Measurements from ENCODE around the gene HS2ST1. TPM values are rescaled to one million over a fixed set of nuclear protein-coding genes. Genes with fewer than 3 reads are reported as not detected.

The HS2ST1 gene
- total and polyA plus RNA-seq, 11 donors = 3.4 to 20.3 (median 13.6) TPM

- Histone ChIP-seq H3K4me3 (no peak overlapping the region), H3K4me1 (peaks cover 0 to 5% (median 0%) of the 10 kb centered on the region in 12 donors), H3K9me3 (no peaks in the 10 kb centered on the region), H3K27me3 (no peaks in the 10 kb centered on the region), H3K27ac (no peak overlapping the region), H3K36me3 (no peaks in the 10 kb centered on the region)
- TF ChIP-seq, protein P1, sequence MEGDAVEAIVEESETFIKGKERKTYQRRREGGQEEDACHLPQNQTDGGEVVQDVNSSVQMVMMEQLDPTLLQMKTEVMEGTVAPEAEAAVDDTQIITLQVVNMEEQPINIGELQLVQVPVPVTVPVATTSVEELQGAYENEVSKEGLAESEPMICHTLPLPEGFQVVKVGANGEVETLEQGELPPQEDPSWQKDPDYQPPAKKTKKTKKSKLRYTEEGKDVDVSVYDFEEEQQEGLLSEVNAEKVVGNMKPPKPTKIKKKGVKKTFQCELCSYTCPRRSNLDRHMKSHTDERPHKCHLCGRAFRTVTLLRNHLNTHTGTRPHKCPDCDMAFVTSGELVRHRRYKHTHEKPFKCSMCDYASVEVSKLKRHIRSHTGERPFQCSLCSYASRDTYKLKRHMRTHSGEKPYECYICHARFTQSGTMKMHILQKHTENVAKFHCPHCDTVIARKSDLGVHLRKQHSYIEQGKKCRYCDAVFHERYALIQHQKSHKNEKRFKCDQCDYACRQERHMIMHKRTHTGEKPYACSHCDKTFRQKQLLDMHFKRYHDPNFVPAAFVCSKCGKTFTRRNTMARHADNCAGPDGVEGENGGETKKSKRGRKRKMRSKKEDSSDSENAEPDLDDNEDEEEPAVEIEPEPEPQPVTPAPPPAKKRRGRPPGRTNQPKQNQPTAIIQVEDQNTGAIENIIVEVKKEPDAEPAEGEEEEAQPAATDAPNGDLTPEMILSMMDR (IDR thresholded peaks at IDR 0.05) = peak; percentile 44 to 76 (median 64)
- TF ChIP-seq POLR2A (IDR thresholded peaks at IDR 0.05) = no peak
- ATAC-seq (peak in 2 of 4 donors; percentile 22 to 45), DNase-seq (no peak)
- intact Hi-C loops (cut with DNase I) = loop anchor here in 8 of 10 donors (1.0 to 5.0 kb wide), 6 partner anchors 112 to 133 kb away; no protein-coding TSS in a partner anchor
- 27 to 40% (median 35%) methylated on average over 2 of the region's 2 CpGs for WGBS, 4 donors
Observed at GRCh38 chr1:86965012-86965826, 50.8 kb downstream of the HS2ST1 start.

DNA sequence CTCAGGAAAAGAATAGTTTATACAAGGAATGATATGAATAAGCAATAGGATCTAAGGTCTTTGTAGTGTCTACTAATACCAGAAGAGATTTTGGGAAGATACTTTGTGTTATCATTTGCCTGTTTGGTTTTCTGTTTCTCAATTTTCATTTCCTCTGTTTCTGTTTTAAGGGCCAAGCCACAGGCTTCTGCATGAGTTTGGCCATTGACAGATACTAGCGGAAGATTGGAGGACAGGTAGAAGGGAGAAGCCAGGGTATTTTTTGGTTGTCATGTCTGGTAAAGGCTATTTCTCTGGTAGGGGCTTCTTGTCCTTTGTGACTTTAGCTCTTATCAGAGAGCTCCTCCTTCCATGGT is 51.4 kb downstream of the HS2ST1 start:
- no peaks in the 10 kb centered on the region for H3K27me3 ChIP-seq
- H3K4me3 ChIP-seq = no peak overlapping the region
- DNase-seq (no peak), ATAC-seq (no peak)
- no peaks in the 10 kb centered on the region for H3K36me3 ChIP-seq
- peaks cover 0 to 5% (median 0%) of the 10 kb centered on the region in 12 donors for H3K4me1 ChIP-seq
- H3K27ac ChIP-seq = no peak overlapping the region
- no peak for TF ChIP-seq POLR2A (IDR thresholded peaks at IDR 0.05)
- TF ChIP-seq, protein P1 (IDR thresholded peaks at IDR 0.05) = no peak
- no peaks in the 10 kb centered on the region for H3K9me3 ChIP-seq
- WGBS, 4 donors = 87 to 100% (median 95%) methylated on average over 1 of the region's 1 CpG
- intact Hi-C loops (cut with DNase I) = loop anchor here in 9 of 10 donors (1.0 to 5.0 kb wide), 6 partner anchors 111 to 134 kb away; no protein-coding TSS in a partner anchor

DNA sequence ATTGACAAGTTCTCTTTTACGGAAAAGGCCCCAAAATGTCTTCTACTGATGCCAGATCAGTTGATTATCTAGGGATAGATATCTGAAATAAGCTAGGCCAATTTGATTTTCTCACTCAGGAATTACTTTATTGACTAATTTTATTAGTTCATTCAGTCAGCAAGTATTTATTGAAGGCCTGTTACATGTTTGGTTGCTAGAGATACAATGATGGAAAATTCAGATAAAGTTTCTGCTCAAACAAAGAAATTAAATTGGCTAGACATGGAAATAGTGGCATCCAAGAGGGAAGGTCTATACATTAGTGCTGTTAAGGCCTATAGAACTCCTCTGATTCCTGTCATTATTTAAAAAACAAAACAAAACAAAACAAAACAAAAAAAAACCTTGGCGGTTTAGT is 56.5 kb downstream of the HS2ST1 start:
- H3K27ac ChIP-seq = no peak overlapping the region
- 48 to 78% (median 53%) methylated on average over 2 of the region's 2 CpGs for WGBS, 4 donors
- H3K27me3 ChIP-seq = no peaks in the 10 kb centered on the region
- no peaks in the 10 kb centered on the region for H3K9me3 ChIP-seq
- intact Hi-C loops (cut with DNase I) = no loop called here
- no peaks in the 10 kb centered on the region for H3K36me3 ChIP-seq
- TF ChIP-seq, protein P1 (IDR thresholded peaks at IDR 0.05) = no peak
- no peak for TF ChIP-seq POLR2A (IDR thresholded peaks at IDR 0.05)
- H3K4me1 ChIP-seq = peaks cover 0 to 13% (median 4%) of the 10 kb centered on the region in 12 donors
- no peak overlapping the region for H3K4me3 ChIP-seq
- ATAC-seq = no peak
- no peak for DNase-seq

- WGBS, 4 donors = 73 to 80% (median 77%) methylated on average over 3 of the region's 3 CpGs
- no peak for ATAC-seq
- no peak overlapping the region for H3K4me3 ChIP-seq
- no peaks in the 10 kb centered on the region for H3K36me3 ChIP-seq
- H3K27me3 ChIP-seq = no peaks in the 10 kb centered on the region
- no peaks in the 10 kb centered on the region for H3K9me3 ChIP-seq
- peaks cover 0 to 17% (median 6%) of the 10 kb centered on the region in 12 donors for H3K4me1 ChIP-seq
- DNase-seq = no peak
- no peak for TF ChIP-seq POLR2A (IDR thresholded peaks at IDR 0.05)
- TF ChIP-seq, protein P1 (IDR thresholded peaks at IDR 0.05) = no peak
- no peak overlapping the region for H3K27ac ChIP-seq
- intact Hi-C loops (cut with DNase I) = no loop called here
Observed at GRCh38 chr1:86971778-86972177, 57.3 kb downstream of the HS2ST1 start.
